Esophagus muscularis mucosa (tissue), 4 donors: ENCODE measurements around the gene ATP5F1C. TPM values are rescaled to one million over a fixed set of nuclear protein-coding genes. Genes with fewer than 3 reads are reported as not detected.

Source experiments
- DNase-seq: peaks from one replicate; pipeline ENCODE4 v3.0.0-alpha.2; 2017; ENCODE audit errors: extremely low spot score
- H3K27ac ChIP-seq, 4 donors: fragments of 200-600 bp; sonication (generic); replicated peaks in 1 of 4; 1 replicate in 3 of 4; 2 replicates in 1 of 4; pipeline ENCODE4 v1.5.1; 2016 to 2019; ENCODE audit warnings: mild to moderate bottlenecking in 1 of 4
- H3K27me3 ChIP-seq, 4 donors: fragments of 200-600 bp; sonication (generic); one replicate each; pipeline versions ENCODE4 v1.5.1 to v1.6.0; 2016 to 2019
- H3K36me3 ChIP-seq, 4 donors: fragments of 200-600 bp; sonication (generic); one replicate each; pipeline ENCODE4 v1.5.1; 2016 to 2019
- H3K4me1 ChIP-seq, 4 donors: fragments of 200-600 bp; sonication (generic); one replicate each; pipeline ENCODE4 v1.5.1; 2016 to 2019
- H3K4me3 ChIP-seq, 4 donors: fragments of 200-600 bp; sonication (generic); 1 replicate in 2 of 4; 2 replicates in 2 of 4; pipeline ENCODE4 v1.5.1; 2016 to 2019; ENCODE audit warnings: mild to moderate bottlenecking in 4 of 4, moderate library complexity in 1 of 4
- H3K9me3 ChIP-seq, 4 donors: fragments of 200-600 bp; sonication (generic); 1 replicate in 3 of 4; 2 replicates in 1 of 4; pipeline ENCODE4 v1.5.1; 2016 to 2019
- EP300 ChIP-seq: sonication (generic); formaldehyde crosslinking; IDR thresholded peaks from one replicate; pipeline ENCODE4 v1.6.1; 2017; ENCODE audit warnings: antibody characterized with exemption
- POLR2A ChIP-seq: fragments of 450-650 bp; IDR thresholded peaks from one replicate; pipeline ENCODE4 v1.6.1; 2017; ENCODE audit warnings: antibody characterized with exemption, moderate library complexity, mild to moderate bottlenecking, low read depth
- POLR2AphosphoS5 ChIP-seq, 2 donors: sonication (generic); formaldehyde crosslinking; IDR thresholded peaks; one replicate each; pipeline ENCODE4 v1.6.1; 2017; ENCODE audit warnings: antibody characterized with exemption in 2 of 2
- WGBS: methylation state at CpG from one replicate; pipeline ENCODE4 v1.1.5; 2018; 5-methylcytosine and 5-hydroxymethylcytosine counted together
- intact Hi-C: fragments of 100-400 bp; cut with DNase I; formaldehyde crosslinking; loops from one replicate; pipeline ENCODE4 v1.15.1; 2023
- total RNA-seq, 4 donors: library from RNA; depleted of rRNA; stranded (reverse); fragments of >200 nt; gene quantifications; one replicate each; pipeline versions ENCODE4 v1.1.0 to v1.2.1, GENCODE V29; 2016
- TF ChIP-seq, protein P1 (sequence below), 3 experiments: fragments of 200-600 bp in 2 of 3; fragments of 450-650 bp in 1 of 3; sonication (generic) in 2 of 3; IDR thresholded peaks; one replicate each; pipeline ENCODE4 v1.5.1; 2017 to 2019; ENCODE audit warnings: antibody characterized with exemption in 3 of 3, mild to moderate bottlenecking in 2 of 3, moderate library complexity in 1 of 3

The ATP5F1C gene
- total RNA-seq, 4 donors from 2014 or later: 220 to 321 (median 258) TPM

DNA sequence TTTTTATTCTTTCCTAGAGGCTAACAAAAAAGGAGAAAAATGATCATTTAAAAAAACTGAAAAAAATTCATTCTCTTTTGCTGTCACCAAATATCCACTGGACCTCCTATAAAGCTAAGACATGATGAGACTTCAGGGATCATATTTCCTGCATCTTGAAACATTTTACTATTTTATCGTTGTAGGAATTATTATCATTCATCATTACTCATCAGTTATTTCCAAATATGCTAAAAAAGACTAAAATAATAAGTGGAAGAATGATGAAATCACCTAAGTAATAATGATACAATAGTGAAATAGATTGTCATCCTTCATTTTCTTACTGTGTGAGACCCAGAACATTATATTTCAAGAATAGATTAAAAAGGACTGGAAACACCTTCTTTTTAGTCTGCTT, 58.6 kb downstream of the ATP5F1C start:
- no peaks in the 10 kb centered on the region for H3K27me3 ChIP-seq
- WGBS: 64% methylated on average over 1 of the region's 1 CpG
- DNase-seq: no peak
- TF ChIP-seq POLR2A (no peak), POLR2AphosphoS5 (IDR thresholded peaks at IDR 0.05) (no peak), EP300 (no peak)
- TF ChIP-seq, protein P1, sequence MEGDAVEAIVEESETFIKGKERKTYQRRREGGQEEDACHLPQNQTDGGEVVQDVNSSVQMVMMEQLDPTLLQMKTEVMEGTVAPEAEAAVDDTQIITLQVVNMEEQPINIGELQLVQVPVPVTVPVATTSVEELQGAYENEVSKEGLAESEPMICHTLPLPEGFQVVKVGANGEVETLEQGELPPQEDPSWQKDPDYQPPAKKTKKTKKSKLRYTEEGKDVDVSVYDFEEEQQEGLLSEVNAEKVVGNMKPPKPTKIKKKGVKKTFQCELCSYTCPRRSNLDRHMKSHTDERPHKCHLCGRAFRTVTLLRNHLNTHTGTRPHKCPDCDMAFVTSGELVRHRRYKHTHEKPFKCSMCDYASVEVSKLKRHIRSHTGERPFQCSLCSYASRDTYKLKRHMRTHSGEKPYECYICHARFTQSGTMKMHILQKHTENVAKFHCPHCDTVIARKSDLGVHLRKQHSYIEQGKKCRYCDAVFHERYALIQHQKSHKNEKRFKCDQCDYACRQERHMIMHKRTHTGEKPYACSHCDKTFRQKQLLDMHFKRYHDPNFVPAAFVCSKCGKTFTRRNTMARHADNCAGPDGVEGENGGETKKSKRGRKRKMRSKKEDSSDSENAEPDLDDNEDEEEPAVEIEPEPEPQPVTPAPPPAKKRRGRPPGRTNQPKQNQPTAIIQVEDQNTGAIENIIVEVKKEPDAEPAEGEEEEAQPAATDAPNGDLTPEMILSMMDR (IDR thresholded peaks at IDR 0.05): no peak
- no peaks in the 10 kb centered on the region for H3K9me3 ChIP-seq
- no peaks in the 10 kb centered on the region for H3K36me3 ChIP-seq
- H3K4me1 ChIP-seq: no peaks in the 10 kb centered on the region
- H3K27ac ChIP-seq: no peak overlapping the region
- intact Hi-C loops: no loop called here
- no peak overlapping the region for H3K4me3 ChIP-seq

DNA sequence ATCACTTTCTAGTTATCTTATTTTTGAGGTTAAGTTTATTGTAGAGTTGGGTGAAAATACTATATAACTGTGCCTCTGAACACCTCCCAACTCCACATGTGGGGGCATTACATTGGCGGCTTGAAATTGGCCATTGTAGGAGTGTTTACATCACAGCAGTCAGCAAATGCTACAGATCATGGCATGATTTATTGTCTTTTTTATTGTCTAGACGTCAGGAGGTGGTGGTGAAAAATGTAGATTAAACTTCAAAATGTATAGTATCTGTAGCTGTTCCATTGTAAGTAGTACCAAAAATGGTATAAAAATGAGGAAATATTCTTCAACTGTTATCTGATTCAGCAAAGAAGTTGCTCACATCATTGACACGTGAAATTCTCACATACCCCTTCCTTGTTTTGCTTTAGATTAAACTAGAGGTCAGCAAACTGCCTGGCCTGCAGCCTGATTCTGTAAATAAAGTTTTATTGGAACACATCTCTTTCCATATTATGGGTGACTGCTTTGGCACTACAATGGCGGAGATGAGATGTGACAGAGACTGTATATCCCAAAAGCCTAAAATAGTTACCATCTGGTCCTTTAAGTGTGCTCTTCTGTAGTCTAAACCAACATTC, 65.4 kb downstream of the ATP5F1C start:
- Histone ChIP-seq H3K4me1 (peaks cover 0 to 5% (median 2%) of the 10 kb centered on the region in 4 donors), H3K9me3 (no peaks in the 10 kb centered on the region), H3K36me3 (no peaks in the 10 kb centered on the region), H3K27ac (no peak overlapping the region), H3K4me3 (no peak overlapping the region), H3K27me3 (no peaks in the 10 kb centered on the region)
- 76% methylated on average over 4 of the region's 4 CpGs for WGBS
- intact Hi-C loops: no loop called here
- TF ChIP-seq, protein P1 (IDR thresholded peaks at IDR 0.05): no peak
- TF ChIP-seq POLR2A (no peak), EP300 (no peak), POLR2AphosphoS5 (IDR thresholded peaks at IDR 0.05) (no peak)
- no peak for DNase-seq

DNA sequence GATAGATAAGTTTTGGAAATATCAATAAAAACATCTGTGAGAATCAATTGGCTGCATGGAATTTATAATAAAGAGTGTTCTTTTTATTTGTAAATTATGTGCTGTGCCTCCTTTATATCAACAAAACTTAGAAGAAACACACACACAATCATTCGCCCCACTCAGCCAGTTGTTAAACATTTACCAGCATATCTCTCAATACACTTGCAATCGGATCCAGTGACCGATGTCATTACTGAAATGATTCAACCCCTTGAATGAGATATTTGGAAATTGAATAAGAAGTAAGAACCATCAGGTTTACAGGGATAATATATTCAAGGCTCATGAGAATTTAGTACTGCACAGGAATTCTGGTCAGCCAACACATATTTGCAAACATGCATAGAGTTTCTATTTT, 65.9 kb downstream of the ATP5F1C start:
- Histone ChIP-seq H3K27ac (no peak overlapping the region), H3K9me3 (no peaks in the 10 kb centered on the region), H3K4me1 (peaks cover 0 to 5% (median 2%) of the 10 kb centered on the region in 4 donors), H3K4me3 (no peak overlapping the region), H3K27me3 (no peaks in the 10 kb centered on the region), H3K36me3 (no peaks in the 10 kb centered on the region)
- TF ChIP-seq, protein P1 (IDR thresholded peaks at IDR 0.05): no peak
- TF ChIP-seq POLR2AphosphoS5 (IDR thresholded peaks at IDR 0.05) (no peak), EP300 (no peak), POLR2A (no peak)
- WGBS: 99% methylated on average over 3 of the region's 3 CpGs
- no peak for DNase-seq
- intact Hi-C loops: no loop called here

DNA sequence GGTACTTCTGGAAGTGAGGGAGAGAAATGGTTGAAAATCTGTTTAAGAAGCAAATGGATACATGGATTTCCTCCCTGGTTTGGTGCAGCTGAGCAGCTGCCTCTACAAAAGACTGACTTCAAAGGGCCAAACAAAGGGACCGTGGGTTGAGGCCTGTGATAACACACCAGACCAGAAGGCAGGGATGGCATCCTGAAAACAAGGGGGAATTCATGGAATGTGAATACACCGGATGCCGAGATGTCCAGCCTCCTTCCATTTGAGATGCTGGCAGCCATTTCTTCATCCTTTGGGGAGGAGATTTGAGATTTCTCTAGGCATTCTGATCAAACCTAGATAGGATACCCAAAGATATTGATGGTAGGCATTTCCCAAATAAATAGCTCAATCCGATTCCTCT, 67.2 kb downstream of the ATP5F1C start:
- Histone ChIP-seq H3K4me3 (no peak overlapping the region), H3K27me3 (no peaks in the 10 kb centered on the region), H3K4me1 (peaks cover 0 to 5% (median 2%) of the 10 kb centered on the region in 4 donors), H3K9me3 (no peaks in the 10 kb centered on the region), H3K36me3 (no peaks in the 10 kb centered on the region), H3K27ac (no peak overlapping the region)
- TF ChIP-seq POLR2A: no peak
- TF ChIP-seq EP300: no peak
- TF ChIP-seq POLR2AphosphoS5 (IDR thresholded peaks at IDR 0.05): no peak
- TF ChIP-seq, protein P1 (IDR thresholded peaks at IDR 0.05): no peak
- intact Hi-C loops: no loop called here
- WGBS: 93% methylated on average over 4 of the region's 4 CpGs
- DNase-seq: no peak

DNA sequence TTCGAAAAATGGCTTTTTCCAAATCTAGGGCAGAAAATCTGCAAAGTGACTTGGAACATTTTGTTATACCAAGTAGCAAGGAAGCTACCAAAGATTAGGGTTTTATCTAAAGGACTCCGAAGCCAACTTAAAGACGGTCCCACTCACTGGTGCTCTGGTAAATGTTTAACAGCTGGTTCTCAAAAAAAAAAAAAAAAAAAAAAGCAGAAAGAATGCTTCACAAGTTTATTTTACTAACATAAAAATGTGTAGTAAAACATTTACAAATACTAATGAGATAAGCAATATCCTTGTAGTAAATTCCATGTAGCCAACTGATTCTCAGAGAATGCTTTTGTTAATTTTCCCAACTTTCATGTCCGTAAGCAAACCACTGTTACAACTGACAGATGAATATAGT, 68.7 kb downstream of the ATP5F1C start:
- Histone ChIP-seq H3K27me3 (no peaks in the 10 kb centered on the region), H3K36me3 (no peaks in the 10 kb centered on the region), H3K9me3 (peaks cover 0 to 14% (median 6%) of the 10 kb centered on the region in 4 donors), H3K4me1 (peaks cover 0 to 5% (median 2%) of the 10 kb centered on the region in 4 donors), H3K27ac (no peak overlapping the region), H3K4me3 (no peak overlapping the region)
- WGBS: 53% methylated on average over 4 of the region's 4 CpGs
- no peak for DNase-seq
- no peak for TF ChIP-seq EP300
- TF ChIP-seq, protein P1 (IDR thresholded peaks at IDR 0.05): no peak
- no peak for TF ChIP-seq POLR2A
- no peak for TF ChIP-seq POLR2AphosphoS5 (IDR thresholded peaks at IDR 0.05)
- intact Hi-C loops: no loop called here
